ENCODE measurements around the gene HMGCLL1. TPM values are rescaled to one million over a fixed set of nuclear protein-coding genes. Genes with fewer than 3 reads are reported as not detected.

Gene HMGCLL1
- total RNA-seq (2014; rRNA removed; shearing (Covaris generic)), result 0.41 and 1.7 TPM in 2 replicates

DNA sequence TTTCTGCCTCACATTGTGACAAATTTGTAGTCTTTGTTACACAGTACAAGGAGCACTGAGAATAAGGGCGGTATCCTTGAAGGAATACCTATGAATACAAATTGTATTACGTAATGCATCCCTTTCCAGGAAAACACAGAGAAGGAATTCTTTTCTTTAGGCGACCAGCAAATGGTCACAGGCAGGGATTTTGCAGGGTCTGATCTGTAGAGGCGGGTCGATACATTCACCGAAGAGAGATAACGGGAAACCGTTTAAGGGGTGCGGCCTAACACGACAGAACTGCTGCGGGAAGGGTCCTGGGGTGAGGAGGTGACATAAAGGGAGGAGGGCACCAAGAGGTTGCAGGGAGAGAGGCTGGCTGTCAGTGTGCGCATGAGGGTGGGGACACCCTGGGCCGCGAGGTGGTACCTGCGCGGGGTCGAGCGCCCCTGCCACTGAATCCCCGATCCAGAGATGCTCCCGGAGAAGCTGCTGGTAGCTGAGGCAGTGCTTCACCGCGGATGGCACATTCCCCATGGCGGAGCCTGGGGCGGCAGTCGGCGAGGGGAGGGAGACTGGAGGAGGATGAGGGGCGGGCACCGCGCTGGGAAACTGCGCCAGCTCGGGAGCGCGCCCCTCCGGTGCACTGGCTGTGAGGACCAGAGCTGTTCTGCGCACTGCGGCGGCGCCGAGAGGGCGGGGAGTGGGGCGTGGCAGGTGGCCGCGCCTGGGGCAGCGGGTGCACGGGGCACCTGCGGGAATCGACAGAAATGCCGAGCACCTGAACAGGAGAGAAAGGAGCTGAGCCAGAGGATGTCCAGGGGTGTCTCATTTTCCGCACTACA, at the start of gene HMGCLL1:
TSS of gene HMGCLL1 (minus strand) at position 656 of the 827 bp plus-strand sequence. CDS start at position 519, 137 bp downstream.
- no peaks in the 10 kb centered on the region for H3K36me3 ChIP-seq (replicated peaks; ENCODE audit: control insufficient read depth, insufficient read depth, low read length)
- H3K27me3 ChIP-seq (ENCODE audit: control insufficient read depth, insufficient read depth, low read length), result peaks cover 2% of the 10 kb centered on the region; the same call in 1 of the 2 replicates
- peak; percentile 88 for DNase-seq
- peak within 1 kb of the TSS; percentile 59 for H3K4me3 ChIP-seq (ENCODE audit: insufficient read depth, low read depth, low read length)

GRCh38 chr6:55621993-55622392, 43.0 kb upstream of the HMGCLL1 start:
- Histone ChIP-seq H3K27me3 (ENCODE audit: control insufficient read depth, insufficient read depth, low read length) (no peaks in the 10 kb centered on the region), H3K36me3 (replicated peaks; ENCODE audit: control insufficient read depth, insufficient read depth, low read length) (no peaks in the 10 kb centered on the region), H3K4me3 (ENCODE audit: insufficient read depth, low read depth, low read length) (no peak overlapping the region)
- no peak for DNase-seq

GRCh38 chr6:55621244-55621643, 42.3 kb upstream of the HMGCLL1 start:
- Histone ChIP-seq H3K4me3 (ENCODE audit: insufficient read depth, low read depth, low read length) (no peak overlapping the region), H3K27me3 (ENCODE audit: control insufficient read depth, insufficient read depth, low read length) (no peaks in the 10 kb centered on the region)
- no peak for DNase-seq

GRCh38 chr6:55617272-55617671, 38.3 kb upstream of the HMGCLL1 start:
- Histone ChIP-seq H3K4me3 (ENCODE audit: insufficient read depth, low read depth, low read length) (no peak overlapping the region), H3K27me3 (ENCODE audit: control insufficient read depth, insufficient read depth, low read length) (no peaks in the 10 kb centered on the region), H3K36me3 (replicated peaks; ENCODE audit: control insufficient read depth, insufficient read depth, low read length) (no peaks in the 10 kb centered on the region)
- DNase-seq, result peak; percentile 4

More at GRCh38 chr6:55621244-55621643, 42.3 kb upstream of the HMGCLL1 start:
- no peaks in the 10 kb centered on the region for H3K36me3 ChIP-seq (replicated peaks; ENCODE audit: control insufficient read depth, insufficient read depth, low read length)

- H3K27me3 ChIP-seq (ENCODE audit: control insufficient read depth, insufficient read depth, low read length), result no peaks in the 10 kb centered on the region
- no peak for DNase-seq
- H3K4me3 ChIP-seq (ENCODE audit: insufficient read depth, low read depth, low read length), result no peak overlapping the region
- H3K36me3 ChIP-seq (replicated peaks; ENCODE audit: control insufficient read depth, insufficient read depth, low read length), result no peaks in the 10 kb centered on the region
Measured at GRCh38 chr6:55604021-55604420, 25.0 kb upstream of the HMGCLL1 start.

- Histone ChIP-seq H3K4me3 (ENCODE audit: insufficient read depth, low read depth, low read length) (no peak overlapping the region), H3K27me3 (ENCODE audit: control insufficient read depth, insufficient read depth, low read length) (no peaks in the 10 kb centered on the region), H3K36me3 (replicated peaks; ENCODE audit: control insufficient read depth, insufficient read depth, low read length) (no peaks in the 10 kb centered on the region)
- DNase-seq, result no peak
Measured at GRCh38 chr6:55601120-55601519, 22.1 kb upstream of the HMGCLL1 start.

DNA sequence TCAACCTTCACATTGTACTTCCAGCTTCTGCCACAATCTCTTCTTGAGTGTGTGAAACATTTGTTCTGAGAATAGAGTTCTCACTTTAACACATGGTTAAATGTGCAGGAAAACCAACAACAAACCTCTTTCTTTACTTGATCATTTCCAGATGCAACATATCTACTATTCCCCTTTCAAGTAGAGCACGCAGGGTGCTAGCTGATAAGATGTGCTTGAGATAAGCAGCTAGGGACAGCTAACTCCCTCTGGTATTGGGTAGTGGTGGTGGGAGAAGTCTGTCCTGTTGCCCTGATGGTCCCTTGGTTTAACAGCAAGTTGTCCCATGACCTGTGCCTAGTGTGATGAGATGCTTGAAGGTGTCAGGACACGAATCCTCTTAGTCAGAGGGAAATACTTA, 15.4 kb upstream of the HMGCLL1 start:
- no peaks in the 10 kb centered on the region for H3K27me3 ChIP-seq (ENCODE audit: control insufficient read depth, insufficient read depth, low read length)
- H3K36me3 ChIP-seq (replicated peaks; ENCODE audit: control insufficient read depth, insufficient read depth, low read length), result no peaks in the 10 kb centered on the region
- H3K4me3 ChIP-seq (ENCODE audit: insufficient read depth, low read depth, low read length), result no peak overlapping the region
- DNase-seq, result no peak

DNA sequence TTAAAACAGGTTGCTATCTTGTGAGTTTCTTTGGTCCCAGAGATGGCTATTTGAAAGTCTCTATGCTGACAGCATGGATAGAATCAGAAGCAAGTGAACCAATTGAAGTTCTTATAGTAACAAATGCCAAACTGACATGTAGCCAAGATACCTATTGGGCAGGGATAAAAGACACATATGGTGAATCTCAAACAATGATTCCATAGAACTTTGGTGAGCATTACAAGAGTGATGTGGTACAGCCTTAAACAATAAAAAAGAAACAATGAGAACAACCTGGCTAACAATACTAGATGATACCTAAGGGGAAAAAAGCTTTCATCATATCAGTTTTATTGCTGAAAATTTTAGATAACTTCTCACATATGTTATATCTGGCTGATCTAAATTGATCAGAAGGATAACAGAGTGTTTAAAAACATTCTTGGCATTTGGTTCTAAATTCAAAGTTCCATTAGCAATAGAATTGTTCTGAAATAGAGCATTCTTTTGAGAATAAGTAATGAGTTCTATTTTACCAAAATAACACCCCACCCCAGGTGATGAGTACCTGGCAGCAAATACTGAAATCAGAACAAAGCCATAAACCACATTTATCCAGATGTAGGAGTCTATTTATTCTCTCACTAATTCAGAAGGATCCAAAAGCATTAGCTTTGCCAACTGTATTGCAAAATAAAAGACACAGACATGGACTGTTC, 5.8 kb upstream of the HMGCLL1 start:
- Histone ChIP-seq H3K27me3 (ENCODE audit: control insufficient read depth, insufficient read depth, low read length) (no peaks in the 10 kb centered on the region), H3K4me3 (ENCODE audit: insufficient read depth, low read depth, low read length) (no peak overlapping the region), H3K36me3 (replicated peaks; ENCODE audit: control insufficient read depth, insufficient read depth, low read length) (no peaks in the 10 kb centered on the region)
- DNase-seq, result no peak

DNA sequence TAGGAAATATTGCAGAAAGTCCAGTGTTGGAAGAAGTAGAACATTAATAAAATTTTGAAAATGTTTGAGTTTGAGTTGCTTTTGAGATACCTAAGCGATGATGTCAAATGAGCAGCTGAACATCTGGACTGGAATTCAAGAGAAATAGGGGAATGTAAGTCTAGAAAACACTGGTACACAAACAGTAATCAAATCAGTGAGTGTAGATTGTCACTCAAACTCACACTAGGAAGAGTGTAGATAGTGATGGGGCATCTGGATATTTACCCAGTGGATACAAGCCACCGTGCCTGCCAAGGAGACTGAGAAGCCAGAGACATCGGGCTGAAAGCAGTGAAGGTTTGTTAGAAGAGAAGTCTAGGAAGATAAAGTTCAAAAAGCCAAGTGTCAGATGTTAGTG, 2.2 kb downstream of the HMGCLL1 start:
- peaks cover 2% of the 10 kb centered on the region; the same call in 1 of the 2 replicates for H3K27me3 ChIP-seq (ENCODE audit: control insufficient read depth, insufficient read depth, low read length)
- H3K4me3 ChIP-seq (ENCODE audit: insufficient read depth, low read depth, low read length), result no peak overlapping the region
- no peaks in the 10 kb centered on the region for H3K36me3 ChIP-seq (replicated peaks; ENCODE audit: control insufficient read depth, insufficient read depth, low read length)
- DNase-seq, result no peak

- Histone ChIP-seq H3K27me3 (ENCODE audit: control insufficient read depth, insufficient read depth, low read length) (peaks cover 2% of the 10 kb centered on the region; the same call in 1 of the 2 replicates), H3K36me3 (replicated peaks; ENCODE audit: control insufficient read depth, insufficient read depth, low read length) (no peaks in the 10 kb centered on the region), H3K4me3 (ENCODE audit: insufficient read depth, low read depth, low read length) (no peak overlapping the region)
- no peak for DNase-seq
Measured at GRCh38 chr6:55574556-55574955, 4.4 kb downstream of the HMGCLL1 start.

- Histone ChIP-seq H3K27me3 (ENCODE audit: control insufficient read depth, insufficient read depth, low read length) (no peaks in the 10 kb centered on the region), H3K36me3 (replicated peaks; ENCODE audit: control insufficient read depth, insufficient read depth, low read length) (no peaks in the 10 kb centered on the region), H3K4me3 (ENCODE audit: insufficient read depth, low read depth, low read length) (no peak overlapping the region)
- no peak for DNase-seq
Measured at GRCh38 chr6:55569638-55570037, 9.4 kb downstream of the HMGCLL1 start.

DNA sequence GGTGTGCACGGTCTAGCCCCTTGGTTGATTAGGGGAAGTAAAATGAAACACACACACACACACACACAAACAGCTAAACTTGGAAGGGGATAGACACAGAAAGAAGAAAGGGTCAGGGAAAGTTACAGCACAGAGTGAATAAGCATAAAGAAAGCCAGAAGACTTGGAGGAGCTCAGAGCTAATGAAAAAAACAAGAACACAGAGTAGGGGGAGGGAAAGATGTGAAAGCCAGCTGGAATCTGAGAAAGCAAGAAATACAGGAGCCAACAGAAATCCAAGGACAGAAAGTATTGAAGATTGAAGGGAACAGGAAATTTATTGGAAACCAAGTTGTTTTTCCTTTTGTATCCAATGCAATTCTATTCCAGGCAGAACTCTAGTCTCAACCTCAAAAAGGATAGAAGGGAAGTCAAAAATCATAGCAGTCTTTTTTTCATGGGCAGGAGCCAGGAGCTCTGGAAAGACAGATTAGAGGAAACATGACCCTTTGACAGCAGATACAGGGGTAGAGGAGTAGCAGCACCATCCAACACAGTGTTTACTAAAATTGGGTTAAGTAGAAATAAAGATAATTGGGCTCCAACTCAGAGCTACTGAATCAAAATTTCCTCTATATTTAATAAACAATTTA, 10.1 kb downstream of the HMGCLL1 start:
- DNase-seq, result no peak
- no peaks in the 10 kb centered on the region for H3K27me3 ChIP-seq (ENCODE audit: control insufficient read depth, insufficient read depth, low read length)
- H3K4me3 ChIP-seq (ENCODE audit: insufficient read depth, low read depth, low read length), result no peak overlapping the region
- H3K36me3 ChIP-seq (replicated peaks; ENCODE audit: control insufficient read depth, insufficient read depth, low read length), result no peaks in the 10 kb centered on the region

DNA sequence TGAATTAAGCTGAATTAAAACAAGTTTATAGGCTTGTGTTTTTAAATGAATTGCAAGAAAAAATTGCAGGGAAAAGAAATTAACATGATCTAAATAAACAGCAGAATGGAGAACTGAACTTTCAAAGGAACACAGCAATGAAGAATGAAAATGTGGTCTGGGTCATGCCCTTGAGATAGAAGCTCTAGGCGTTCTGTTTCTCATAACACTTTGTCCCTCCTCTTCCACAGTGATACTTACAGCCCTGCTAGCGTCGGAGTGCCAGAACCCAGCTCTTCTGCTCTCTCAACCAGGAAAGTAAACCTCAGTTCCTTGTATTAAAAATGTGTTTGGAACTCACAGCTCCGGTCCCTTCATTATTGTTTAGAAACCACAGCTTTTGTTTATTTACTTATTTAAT, 11.4 kb downstream of the HMGCLL1 start:
- Histone ChIP-seq H3K36me3 (replicated peaks; ENCODE audit: control insufficient read depth, insufficient read depth, low read length) (no peaks in the 10 kb centered on the region), H3K4me3 (ENCODE audit: insufficient read depth, low read depth, low read length) (no peak overlapping the region), H3K27me3 (ENCODE audit: control insufficient read depth, insufficient read depth, low read length) (no peaks in the 10 kb centered on the region)
- DNase-seq, result no peak

- H3K27me3 ChIP-seq (ENCODE audit: control insufficient read depth, insufficient read depth, low read length), result no peaks in the 10 kb centered on the region
Measured at GRCh38 chr6:55566036-55566710, 12.8 kb downstream of the HMGCLL1 start.

More at GRCh38 chr6:55566036-55566710, 12.8 kb downstream of the HMGCLL1 start:
- no peak for DNase-seq
- Histone ChIP-seq H3K36me3 (replicated peaks; ENCODE audit: control insufficient read depth, insufficient read depth, low read length) (no peaks in the 10 kb centered on the region), H3K4me3 (ENCODE audit: insufficient read depth, low read depth, low read length) (no peak overlapping the region)

Measured in H7 (cell line).